HG03460 (cell line): ENCODE data around the gene ADSS1.
"Not testable (repeated sequence)": the region's sequence is repeated elsewhere in the genome, so short reads cannot be mapped to it uniquely, and the experiment has no call there.

Experiments used
- ATAC-seq: cut with Tn5 transposase; IDR thresholded peaks from one replicate; pipeline ENCODE4 v1.9.1; 2021; ENCODE audit not compliant: unreplicated experiment

ADSS1 gene

DNA sequence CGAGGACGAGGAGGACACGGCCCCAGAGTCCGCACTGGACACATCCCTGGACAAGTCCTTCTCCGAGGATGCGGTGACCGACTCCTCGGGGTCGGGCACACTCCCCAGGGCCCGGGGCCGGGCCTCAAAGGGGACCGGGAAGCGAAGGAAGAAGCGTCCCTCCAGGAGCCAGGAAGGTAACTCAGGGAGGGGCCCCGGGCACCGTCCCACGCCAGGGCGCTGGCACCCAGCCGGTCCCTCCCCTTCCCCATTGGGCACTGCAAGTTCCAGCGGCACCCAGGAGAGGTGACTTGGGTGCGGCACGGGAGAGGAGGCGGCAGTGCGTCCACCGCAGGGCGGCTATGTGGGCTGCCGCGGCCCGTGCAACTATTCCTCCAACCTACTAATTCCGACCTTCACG, 9.3 kb upstream of the ADSS1 start:
- ATAC-seq = no peak

DNA sequence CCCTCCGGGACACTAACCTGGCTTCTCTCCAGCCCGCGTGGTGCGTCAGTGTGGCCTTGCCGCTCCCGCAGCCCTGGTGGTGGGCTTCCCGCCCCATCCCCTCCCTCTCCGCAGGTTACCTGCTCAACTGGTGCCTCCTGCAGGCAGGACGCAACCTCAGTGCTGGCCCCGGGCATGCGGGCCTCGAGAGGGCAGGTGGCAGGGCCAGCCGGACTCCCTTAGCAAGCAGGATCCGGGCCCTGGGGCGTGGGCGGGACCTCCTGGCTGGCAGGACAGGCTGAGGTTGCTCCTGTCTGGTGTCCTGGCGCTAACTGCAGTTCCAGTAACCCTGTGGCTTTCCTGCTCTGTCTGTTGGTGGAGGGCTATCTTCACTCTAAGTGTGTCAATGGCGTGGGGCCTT, 8.6 kb upstream of the ADSS1 start:
- no peak for ATAC-seq

DNA sequence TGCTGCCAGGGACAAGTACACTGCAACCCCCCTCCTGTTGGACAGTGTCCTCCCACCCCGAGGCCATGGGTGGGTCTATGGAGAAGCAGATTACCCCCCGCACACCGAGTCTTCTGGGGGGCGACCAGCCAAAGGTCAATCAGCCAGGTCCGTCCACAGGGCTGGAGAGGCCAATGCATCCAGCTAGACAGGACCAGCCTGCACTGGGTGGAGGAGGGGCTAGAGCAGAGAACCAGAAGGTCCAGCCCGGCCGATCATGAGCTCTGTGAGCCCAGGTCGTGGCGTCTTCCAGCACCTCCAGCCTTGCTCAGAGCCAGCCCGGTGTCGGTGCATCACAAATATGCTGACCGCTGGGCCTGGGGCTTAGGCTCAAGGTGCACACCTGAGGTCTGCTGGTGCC, 8.2 kb upstream of the ADSS1 start:
- ATAC-seq = no peak

DNA sequence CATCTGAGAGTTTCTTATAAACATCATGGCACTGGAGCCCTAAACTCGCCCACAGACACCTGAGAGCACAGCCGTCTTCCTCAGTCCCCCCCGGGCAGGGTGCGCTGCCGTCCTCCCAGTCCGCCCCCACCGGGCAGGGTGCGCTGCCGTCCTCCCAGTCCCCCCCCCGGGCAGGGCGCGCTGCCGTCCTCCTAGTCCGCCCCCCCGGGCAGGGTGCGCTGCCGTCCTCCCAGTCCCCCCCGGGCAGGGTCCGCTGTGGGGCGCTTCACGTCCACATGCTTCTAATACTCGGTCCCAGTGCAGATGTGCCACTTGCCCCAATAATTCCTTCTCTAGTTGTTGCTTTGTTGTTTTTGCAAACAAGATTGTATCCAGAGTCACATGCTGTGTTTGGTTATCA, 6.9 kb upstream of the ADSS1 start:
- no peak for ATAC-seq

GRCh38 chr14:104717646-104718045, 6.4 kb upstream of the ADSS1 start:
- ATAC-seq = no peak

DNA sequence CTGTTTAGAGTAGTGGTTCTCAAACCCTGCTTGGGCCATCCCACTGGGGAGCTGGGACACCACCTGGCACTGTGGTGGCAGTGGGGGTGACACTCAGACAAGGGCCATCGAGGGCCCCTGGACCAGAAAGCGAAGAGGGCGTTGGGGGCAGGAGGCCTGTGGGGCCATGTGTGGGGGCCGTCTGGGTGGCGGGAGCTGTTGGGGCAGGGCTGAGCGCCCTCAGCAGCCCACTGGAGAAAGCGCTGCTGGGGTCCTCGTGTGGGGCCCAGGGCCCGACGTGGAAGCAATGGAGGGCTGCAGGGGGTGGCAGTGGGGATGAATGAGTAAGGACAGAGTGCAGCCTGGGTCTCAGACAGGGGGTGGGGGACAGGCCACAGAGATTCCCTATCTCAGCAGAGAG, 5.9 kb upstream of the ADSS1 start:
- ATAC-seq = no peak

DNA sequence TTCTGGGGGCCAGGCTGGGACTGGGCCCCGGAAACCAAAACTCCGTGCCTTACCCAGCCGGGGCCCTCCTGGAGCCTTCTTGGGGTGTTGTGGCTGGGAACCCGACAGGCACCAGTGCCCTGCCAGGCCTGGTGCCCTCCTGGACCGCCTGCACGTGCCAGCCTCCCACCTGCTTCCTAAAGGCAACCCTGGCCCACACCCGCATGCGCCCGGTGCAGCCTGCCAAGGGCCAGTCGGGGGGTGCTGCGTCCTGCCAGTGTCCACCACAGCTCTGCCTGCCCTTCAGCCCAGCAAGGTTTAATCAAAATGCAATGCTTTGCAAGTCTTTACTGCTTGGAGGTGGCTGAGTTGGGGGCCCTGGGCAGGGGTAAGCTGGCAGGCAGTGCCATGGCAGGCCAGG, 5.2 kb upstream of the ADSS1 start:
- no peak for ATAC-seq

GRCh38 chr14:104719343-104719742, 4.7 kb upstream of the ADSS1 start:
- ATAC-seq = no peak

- no peak for ATAC-seq
These were observed 2.3 kb upstream of the ADSS1 start for GRCh38 chr14:104721505-104722431.

DNA sequence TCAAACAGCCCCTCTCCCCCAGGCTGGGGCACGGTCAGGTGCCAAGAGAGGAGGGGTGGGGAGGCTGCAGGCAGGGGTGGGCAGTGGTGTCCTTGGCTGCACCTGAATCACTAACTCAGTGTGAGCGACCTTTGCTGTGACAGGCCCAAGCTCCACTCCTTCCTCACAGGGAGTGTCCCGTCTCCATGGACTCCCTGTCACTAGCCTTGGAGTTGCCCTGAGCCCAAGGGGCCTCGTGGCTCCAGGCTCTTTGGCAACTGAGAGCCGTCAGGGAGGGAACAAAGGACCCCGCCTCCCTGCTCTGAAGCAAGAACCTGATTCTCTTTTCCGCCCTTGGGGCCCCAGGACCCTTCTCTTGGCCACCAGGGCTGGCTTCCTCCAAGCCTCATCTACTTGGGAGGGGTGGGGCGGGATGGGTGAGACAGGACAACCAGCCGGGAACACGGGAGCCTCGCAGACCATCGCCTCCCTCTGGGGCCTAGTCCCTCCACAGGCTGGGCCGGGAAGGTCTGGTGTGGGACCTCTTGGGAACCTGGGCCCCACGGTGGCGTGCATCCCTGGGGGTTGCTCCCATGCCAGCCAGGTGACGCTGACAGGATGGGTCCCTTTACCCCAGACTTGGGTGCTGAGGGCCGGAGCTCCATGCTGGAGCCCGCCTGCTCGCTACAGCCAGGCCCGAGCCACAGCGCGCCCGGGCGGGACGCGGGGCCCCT, 935 bp upstream of the ADSS1 start:
- no peak for ATAC-seq

DNA sequence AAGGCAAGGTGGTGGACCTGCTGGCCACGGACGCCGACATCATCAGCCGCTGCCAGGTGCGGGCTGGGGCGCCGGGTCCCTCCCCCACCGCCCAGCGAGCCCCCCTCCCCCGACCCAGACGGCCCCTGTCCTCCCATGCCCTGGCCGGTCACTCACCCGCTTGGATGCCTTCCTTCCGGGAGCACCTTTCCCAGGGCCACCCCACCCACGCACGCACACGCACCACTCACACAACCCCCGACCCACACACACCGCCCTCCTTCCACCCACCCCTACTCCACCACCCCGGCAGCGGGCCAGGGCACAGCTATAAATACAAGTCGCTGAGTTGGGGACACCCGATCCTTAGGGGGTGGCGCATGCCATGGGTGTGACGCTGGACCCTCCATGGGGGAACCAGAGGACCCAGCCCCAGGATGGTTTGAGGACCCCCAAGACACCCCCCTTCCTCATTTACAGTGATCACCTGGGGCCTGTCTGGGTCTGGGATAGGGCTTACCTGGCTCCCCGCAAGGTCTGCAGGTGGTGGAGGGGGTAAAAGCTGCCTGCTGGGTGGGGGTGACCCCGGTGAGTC, 465 bp downstream of the ADSS1 start:
- no peak for ATAC-seq

- no peak for ATAC-seq
These were observed 1.1 kb downstream of the ADSS1 start for GRCh38 chr14:104724981-104725771.

GRCh38 chr14:104725772-104726548, 1.9 kb downstream of the ADSS1 start:
- ATAC-seq = no peak

GRCh38 chr14:104726600-104727451, 2.8 kb downstream of the ADSS1 start:
- ATAC-seq = no peak

- no peak for ATAC-seq
These were observed 4.6 kb downstream of the ADSS1 start for GRCh38 chr14:104728631-104729030.

GRCh38 chr14:104729176-104729834, 5.3 kb downstream of the ADSS1 start:
- not testable (repeated sequence) for ATAC-seq

DNA sequence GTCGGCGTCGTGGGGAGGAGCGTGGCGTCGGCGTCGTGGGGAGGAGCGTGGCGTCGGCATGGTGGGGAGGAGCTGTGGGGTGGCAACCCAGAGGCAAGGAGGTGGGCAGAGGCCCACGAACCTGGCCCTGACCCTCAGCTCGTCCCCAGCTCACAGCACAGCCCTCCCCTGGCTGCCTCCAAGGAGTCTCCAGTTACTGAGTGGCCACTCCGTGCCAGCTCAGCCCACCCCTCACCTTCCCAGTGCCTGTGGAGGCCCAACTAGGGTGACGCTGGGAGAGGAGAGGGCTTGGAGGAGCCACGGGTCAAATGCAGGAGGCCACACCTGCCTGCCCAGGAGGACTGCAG, 5.8 kb downstream of the ADSS1 start:
- no peak for ATAC-seq

DNA sequence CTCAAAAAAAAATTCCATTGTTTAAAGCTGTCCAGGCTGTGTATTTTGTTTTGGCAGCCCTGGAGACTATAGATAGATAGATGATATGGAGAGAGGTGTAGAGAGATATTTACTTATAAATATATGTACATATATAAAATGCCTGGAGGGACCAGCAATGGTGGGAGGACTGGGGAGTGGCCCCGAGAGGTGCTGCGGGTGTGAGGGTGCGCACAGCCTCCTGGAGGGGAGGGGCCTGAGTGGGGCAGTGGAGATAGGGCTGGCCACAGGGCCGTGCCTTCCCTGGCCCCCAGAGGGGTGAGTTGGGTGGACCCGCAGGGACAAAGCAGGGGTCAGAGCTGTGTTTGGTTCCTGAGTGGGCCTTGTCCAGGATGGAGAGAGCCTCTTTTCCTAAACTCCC, 6.5 kb downstream of the ADSS1 start:
- no peak for ATAC-seq
